GM18502 (cell line): ENCODE data around the gene SNAP25.

ENCODE experiments used
- ATAC-seq: cut with Tn5 transposase; IDR thresholded peaks from one replicate; pipeline ENCODE4 v1.9.1; 2021; ENCODE audit warnings: mild to moderate bottlenecking; ENCODE audit not compliant: unreplicated experiment, poor library complexity

The SNAP25 gene

DNA sequence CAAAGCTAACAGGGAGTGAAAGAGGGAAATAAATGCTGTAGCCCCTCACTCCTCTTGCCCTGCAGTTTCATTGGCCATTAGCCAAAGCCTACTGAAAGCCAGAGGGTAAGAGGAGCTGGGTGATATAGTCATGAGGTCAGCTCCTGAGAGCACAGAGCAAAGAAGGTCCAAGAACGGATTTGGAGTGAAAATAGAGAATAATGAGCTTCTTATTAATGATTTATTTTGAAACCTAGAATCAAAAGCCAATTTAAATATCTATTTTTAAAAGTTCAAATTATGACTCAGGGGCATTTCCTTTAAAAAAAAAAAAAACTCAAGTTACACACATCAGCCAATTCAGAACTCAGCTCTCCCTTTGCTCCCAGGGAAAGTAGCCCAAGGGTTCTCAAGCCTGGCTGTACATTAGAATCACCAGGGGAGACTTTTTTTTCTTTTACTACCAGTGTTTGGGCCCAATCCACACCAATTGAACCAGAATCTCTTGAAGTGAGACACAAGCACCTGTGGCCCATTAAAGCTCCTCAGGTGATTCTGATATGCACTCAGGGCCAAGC, 79.1 kb downstream of the SNAP25 start:
- no peak for ATAC-seq

DNA sequence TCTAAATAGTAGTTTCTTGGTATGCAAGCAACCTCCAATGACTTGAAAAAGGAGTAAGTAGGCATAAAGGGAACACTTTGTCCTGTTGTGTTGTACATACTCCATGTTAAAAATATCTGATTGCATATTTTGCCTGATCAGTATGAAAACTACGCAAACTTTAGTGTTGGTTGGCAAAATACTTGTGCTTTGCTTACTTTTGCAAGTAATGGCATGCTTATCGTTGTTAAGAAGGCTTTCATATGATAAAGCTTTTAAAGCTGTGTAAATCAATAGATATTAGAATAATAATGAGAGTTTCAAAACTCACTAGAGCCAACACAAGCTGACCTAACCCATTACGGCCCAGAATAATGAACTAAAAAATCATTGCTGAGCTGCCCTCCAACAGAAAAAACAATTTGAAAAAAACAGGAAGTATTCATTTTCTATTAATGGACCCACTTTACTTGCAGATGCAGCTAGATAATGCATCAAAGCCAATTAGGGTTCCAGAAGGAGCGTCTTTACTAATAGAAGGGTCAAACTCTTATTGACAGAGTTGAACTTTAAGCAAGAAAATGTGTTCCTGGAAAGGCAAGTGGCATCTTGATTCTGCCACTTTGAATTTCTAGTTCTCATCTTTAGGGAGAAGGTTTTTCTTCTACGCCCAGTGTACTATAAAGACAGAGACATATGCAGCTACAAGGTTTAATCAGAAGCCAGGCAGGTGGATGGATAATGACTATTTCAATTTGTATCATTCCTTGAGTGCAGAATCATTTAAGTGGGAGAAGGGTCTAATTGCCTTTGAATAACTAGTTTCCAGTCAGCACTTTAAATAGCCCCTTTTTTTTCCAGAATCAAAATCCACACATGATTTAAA, 82.2 kb downstream of the SNAP25 start:
- ATAC-seq = no peak

DNA sequence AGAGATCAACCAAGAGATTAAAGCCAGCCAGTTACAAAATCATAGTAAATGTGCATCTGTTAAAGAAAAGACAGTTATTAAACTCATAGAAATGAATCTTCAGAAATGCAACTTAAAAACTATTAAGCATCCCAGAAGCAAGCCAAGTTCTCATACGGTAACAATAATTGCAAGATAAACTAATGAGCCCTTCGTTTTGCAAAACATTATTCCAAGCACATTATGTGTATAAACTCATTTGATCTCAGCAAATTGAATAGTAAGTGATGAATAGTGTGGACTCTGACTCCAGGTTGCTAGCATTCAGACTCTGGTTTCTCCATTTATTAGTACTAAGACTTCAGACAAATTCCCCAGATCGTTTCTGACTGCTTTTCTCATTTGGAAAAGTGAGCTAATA, 85.2 kb downstream of the SNAP25 start:
- no peak for ATAC-seq

DNA sequence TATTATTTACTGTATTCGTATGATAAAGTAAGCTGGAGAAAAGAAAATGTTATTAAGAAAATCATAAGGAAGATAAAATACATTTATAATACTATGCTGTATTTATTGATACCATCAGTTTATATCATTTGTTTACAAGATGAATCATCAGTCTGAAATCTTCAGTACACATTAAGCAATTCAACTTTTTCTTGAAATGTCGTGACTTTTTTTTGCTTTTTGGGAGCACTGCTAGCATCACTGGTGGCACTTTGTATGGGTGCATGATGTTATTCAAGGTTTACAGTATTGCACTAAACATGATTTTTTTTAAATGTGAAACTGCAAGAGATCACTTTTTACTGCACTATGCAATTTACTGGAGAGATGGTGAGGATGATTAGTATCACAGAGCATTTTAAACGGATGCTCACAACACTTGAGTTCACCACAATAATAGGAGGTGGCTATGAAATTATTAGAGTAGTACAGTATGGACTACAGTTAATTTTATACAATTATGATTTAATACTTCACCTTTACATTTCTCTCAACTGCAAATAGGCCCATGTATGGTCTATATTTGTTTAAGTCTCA, 85.9 kb downstream of the SNAP25 start:
- no peak for ATAC-seq

DNA sequence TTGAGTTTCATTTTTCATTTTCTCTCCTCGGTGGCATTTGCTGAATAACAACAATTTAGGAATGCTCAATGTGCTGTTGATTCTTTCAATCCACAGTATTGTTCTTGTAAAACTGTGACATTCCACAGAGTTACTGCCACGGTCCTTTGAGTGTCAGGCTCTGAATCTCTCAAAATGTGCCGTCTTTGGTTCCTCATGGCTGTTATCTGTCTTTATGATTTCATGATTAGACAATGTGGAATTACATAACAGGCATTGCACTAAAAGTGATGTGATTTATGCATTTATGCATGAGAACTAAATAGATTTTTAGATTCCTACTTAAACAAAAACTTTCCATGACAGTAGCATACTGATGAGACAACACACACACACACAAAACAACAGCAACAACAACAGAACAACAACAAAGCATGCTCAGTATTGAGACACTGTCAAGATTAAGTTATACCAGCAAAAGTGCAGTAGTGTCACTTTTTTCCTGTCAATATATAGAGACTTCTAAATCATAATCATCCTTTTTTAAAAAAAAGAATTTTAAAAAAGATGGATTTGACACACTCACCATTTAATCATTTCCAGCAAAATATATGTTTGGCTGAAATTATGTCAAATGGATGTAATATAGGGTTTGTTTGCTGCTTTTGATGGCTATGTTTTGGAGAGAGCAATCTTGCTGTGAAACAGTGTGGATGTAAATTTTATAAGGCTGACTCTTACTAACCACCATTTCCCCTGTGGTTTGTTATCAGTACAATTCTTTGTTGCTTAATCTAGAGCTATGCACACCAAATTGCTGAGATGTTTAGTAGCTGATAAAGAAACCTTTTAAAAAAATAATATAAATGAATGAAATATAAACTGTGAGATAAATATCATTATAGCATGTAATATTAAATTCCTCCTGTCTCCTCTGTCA, 88.1 kb downstream of the SNAP25 start:
- no peak for ATAC-seq

DNA sequence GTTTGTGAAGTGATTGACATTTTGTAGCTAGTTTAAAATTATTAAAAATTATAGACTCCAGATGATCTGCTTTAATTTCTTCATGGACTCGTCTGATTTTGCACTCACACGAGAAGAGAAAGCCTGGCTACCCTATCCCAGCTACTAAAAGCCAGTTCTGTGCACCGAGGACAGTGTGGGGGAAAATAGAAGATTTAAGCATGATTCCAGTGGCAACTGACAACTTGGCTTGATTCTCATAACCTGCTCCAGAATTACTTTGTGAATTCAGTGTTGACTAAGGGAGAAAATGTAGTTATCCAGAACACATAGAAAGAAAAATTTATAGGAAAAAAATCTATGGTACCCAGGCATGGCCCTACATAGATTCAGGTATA, 88.7 kb downstream of the SNAP25 start:
- ATAC-seq = no peak

GRCh38 chr20:10308652-10309051, 90.0 kb downstream of the SNAP25 start:
- ATAC-seq = no peak

DNA sequence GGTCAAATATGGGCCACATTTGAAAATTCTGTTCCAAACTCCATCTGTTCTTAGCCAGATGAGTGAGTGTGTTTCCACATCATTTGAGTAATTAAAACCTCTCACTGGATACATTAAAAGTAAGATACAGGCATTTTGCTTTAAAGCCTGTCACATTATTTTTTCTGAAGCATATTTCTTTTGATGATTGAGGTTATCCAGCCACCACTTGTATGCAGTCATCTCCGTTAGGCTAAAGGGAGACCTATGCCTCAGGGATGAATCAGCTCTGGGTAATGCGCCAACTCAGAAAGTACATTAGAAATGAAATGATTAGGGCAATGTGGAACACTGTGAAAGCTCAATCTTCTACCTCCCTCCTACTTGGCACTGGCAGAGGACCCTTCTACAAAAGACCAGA, 90.7 kb downstream of the SNAP25 start:
- no peak for ATAC-seq

- no peak for ATAC-seq
Observed at GRCh38 chr20:10312111-10312510, 93.5 kb downstream of the SNAP25 start.

- no peak for ATAC-seq
Observed at GRCh38 chr20:10313215-10313614, 94.6 kb downstream of the SNAP25 start.

- no peak for ATAC-seq
Observed at GRCh38 chr20:10313701-10314100, 95.1 kb downstream of the SNAP25 start.

DNA sequence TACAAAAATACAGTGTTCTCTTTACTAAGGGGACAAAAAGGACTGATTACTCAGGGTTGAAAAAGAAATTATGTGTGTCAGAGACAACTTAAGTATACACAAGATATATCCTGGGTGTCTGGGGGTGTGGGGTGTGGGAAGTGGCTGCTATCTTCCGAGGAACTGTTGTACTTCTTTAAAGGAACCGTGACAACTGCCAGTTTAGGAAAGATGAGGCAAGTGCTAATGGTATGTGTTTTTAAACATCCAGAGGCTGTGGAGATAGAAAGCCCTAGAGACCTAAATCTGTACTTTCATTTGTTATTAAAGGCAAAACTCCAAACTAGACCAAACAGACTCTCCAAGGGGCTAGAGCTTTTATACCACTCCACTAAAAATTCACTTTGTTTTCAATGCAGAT, 95.6 kb downstream of the SNAP25 start:
- ATAC-seq = no peak

DNA sequence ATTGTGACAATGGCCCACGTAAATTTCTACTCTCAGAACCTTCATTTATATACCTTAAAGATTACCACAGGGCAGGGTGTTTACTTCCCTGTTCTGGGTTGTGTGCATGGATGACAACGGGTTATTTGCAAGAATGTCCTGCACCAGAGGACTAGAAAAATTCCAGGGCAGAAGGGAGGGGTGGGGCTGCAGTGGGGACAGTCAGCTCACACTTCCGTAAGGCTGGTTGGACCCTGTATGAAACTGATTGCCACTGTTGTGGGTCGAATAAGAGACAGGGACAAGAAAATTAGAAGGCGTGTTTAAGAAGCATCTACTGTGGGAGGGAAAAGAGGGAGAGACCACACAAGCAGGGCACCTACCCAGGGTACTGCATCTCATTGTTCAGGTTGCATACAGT, 96.5 kb downstream of the SNAP25 start:
- ATAC-seq = no peak

DNA sequence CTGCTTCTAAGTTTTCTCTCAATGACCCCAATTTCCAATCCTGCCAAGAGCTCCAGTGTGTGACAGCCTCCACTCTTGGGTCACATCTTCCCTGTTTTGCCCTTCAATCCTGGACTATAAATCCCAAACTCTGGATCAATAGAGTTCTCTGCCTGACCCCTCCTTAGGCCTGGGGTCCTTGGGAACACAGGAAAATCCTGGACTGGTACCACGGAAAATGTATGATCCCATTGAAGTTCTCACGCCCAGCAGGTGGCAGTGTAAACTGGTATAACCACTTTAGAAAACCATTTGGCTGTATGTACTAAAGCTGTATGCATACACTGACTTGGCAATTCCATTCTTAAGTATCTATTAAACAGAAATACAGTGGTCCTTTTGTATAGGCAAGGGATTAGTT, 98.0 kb downstream of the SNAP25 start:
- ATAC-seq = no peak

DNA sequence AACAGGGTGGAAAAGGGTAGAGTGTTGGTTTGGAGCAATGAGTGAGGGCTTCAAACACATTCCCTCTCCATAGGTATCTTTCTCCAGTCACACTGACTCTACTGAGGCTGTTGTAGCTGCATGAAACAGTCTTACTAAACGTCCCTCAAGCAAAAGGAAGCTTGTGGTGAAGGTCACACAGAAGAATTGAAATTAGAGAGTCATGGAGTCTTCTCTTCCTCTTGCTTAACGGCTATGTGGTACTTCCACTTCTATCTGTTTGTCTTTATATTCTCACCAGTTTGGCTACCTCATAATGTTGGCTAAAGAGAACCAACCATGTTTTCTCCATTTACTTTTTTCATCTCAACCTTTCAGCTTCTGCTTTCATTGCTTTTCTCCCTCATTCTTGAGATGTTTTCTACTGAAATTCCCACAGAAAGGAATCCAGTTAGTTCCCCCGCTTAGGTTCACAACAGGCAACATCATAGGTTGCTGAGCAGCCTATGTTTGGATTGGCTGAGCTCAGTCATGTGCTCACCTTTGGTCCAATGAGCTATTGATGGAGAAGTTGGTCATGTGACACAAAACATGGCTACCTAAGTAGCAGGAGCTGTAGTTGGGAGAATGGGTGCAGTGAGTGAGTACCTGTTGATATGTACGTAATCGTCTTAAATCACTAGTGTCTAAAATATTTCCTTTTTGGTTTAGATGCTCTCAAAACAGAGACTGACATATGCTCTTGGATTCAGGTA, 99.8 kb downstream of the SNAP25 start:
- no peak for ATAC-seq

DNA sequence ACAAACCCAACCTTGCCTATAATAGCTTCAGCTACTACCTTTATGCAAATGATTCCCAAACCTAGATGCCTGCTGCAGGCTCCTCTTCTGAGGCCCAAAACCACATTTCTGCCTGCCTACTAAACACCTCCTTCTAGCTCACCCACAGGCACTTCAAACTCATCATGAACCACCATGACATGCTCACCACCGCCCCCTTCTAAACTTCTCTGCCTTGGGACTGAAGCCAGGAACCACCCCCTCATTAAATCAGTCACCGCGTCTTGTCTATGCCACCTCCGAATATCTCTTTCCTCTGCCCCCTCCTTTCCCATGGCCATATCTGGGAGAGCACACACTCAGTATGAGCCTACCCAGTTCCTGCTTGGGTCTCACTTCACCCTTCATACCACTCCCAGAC, 101.2 kb downstream of the SNAP25 start:
- no peak for ATAC-seq

- no peak for ATAC-seq
Observed at GRCh38 chr20:10321138-10321717, 102.6 kb downstream of the SNAP25 start.

DNA sequence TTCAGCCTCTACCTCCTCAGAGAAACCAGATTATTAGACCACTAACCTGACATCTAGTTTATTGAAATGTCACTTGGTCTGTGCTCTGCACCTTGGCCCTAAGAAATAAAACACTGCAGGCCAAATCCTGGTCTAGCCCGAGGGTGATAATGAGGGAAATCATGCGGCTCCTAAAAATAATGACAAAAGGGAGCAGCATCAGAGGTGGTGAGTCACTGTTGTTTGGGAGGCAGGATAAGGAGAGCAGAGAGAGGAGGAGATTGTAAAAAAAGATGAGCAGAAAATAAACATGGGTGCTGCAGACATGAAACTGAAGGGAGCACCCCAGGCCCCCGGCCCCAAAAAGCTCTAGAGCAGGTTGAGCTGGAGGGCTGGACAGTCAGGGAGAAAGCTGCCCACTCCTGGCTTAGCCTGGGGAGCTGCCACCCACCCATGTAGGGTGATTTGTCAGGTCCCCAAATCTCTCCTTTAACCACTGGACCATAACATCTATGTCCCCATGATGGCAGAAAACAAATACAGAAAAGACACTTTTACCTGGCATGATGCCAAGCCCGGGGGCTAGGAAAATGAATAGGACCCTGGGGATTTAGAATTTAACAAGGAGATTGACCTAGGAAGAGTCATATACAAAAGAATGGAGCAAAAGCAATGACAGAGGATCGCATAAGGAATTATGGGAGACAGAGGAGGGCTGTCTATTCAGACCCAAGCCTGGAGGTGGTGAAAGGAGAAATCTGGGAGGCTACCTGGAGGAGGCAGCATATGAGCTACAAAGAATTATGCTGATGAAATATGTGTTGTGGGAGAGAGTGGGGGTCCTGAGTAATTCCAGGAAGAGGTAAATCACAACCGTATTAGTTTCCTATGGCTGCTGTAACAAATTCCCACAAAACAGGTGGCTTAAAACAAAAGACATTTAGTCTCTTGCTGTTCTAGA, 103.7 kb downstream of the SNAP25 start:
- no peak for ATAC-seq

DNA sequence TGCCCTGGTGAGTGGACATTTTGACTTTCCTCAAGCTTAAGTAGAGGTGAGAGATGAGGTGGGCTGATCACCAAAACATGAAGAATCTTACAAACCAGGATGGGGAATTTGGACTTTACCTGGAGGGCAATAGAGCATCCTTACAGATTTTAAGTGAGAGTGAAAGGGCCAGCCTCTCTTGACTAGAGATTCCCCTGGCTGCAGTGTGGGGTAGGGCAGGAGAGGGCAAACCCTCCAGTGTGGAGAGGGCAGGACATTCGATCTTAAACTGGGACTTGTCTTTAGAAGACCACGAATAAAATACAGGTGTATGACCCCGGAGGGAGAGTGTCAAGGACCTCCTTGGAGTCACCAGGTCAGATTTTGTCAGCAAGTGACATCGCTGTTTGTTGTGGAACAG, 105.1 kb downstream of the SNAP25 start:
- ATAC-seq = no peak
